ENCODE data around the gene TIAM1. TPM values are rescaled to one million over a fixed set of nuclear protein-coding genes. Genes with fewer than 3 reads are reported as not detected.
A peak's percentile ranks its signal among the peaks of the same experiment; 100 is the strongest.

TIAM1 gene
- total and polyA plus RNA-seq, 2 experiments from 2014 or later, result 3.2 to 7.6 TPM

- no peaks in the 10 kb centered on the region for H3F3A ChIP-seq (ENCODE audit: insufficient read depth)
- no peaks in the 10 kb centered on the region for H4K20me1 ChIP-seq (ENCODE audit: insufficient read depth)
- in situ Hi-C loops (cut with MboI), result loop anchor here (10.0 kb wide), 1 partner anchor 494 kb away; no protein-coding TSS in a partner anchor
- no peaks in the 10 kb centered on the region for H3K36me3 ChIP-seq (ENCODE audit: low read depth)
- H2AFZ ChIP-seq, result no peak overlapping the region
- H3K79me2 ChIP-seq (ENCODE audit: insufficient read depth), result no peaks in the 10 kb centered on the region
- 69 to 70% methylated on average over 4 of the region's 4 CpGs for WGBS, 2 experiments (ENCODE audit: low coverage in 1 of 2, low lambda C conversion rate in 2 of 2, missing lambda C conversion rate in 2 of 2)
- no peak overlapping the region for H3K9ac ChIP-seq
- no peak overlapping the region for H3K27ac ChIP-seq
- H3K27me3 ChIP-seq (replicated peaks; ENCODE audit: insufficient read depth), result no peaks in the 10 kb centered on the region
- H3K4me2 ChIP-seq (ENCODE audit: unreplicated experiment), result no peak overlapping the region
- no peaks in the 10 kb centered on the region for H3K9me3 ChIP-seq (ENCODE audit: low read depth)
- DNase-seq, result no peak
- no peak for TF ChIP-seq EZH2 (IDR thresholded peaks at IDR 0.05; ENCODE audit: insufficient read depth, poor library complexity, severe bottlenecking)
- TF ChIP-seq EZH2phosphoT487 (IDR thresholded peaks at IDR 0.05; ENCODE audit: insufficient read depth, low read depth), result no peak
- no peak overlapping the region for H3K4me3 ChIP-seq
- H3K9me2 ChIP-seq (ENCODE audit: insufficient read depth), result no peaks in the 10 kb centered on the region
- no peaks in the 10 kb centered on the region; the same call in 1 of the 2 replicates for H3K4me1 ChIP-seq (ENCODE audit: insufficient read depth)
Measured at GRCh38 chr21:31110430-31110829, 233.6 kb downstream of the TIAM1 start.

DNA sequence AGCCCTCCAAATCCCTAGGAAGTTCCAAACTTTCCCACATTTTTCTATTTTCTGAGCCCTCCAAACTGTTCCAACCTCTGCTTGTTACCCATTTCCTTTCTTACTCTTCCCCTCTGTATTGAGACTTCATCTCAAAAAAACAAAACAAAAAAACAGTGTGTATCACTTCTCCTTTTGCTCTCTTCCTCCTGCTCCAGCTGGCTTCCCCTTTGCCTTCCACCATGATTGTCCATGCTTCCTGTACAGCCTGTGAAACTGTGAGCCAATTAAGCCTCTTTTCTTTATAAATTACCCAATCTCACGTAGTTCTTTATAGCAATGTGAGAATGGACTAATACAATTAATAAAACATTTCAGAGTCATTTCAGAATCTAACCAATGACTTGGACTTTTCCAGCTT lies 236.2 kb downstream of the TIAM1 start:
- no peaks in the 10 kb centered on the region for H3K27me3 ChIP-seq (replicated peaks; ENCODE audit: insufficient read depth)
- no peaks in the 10 kb centered on the region for H3K9me2 ChIP-seq (ENCODE audit: insufficient read depth)
- H3K27ac ChIP-seq, result no peak overlapping the region
- no peaks in the 10 kb centered on the region for H3K36me3 ChIP-seq (ENCODE audit: low read depth)
- H3K9ac ChIP-seq, result no peak overlapping the region
- in situ Hi-C loops (cut with MboI), result loop anchor here (5.0 kb wide), 1 partner anchor 74 kb away; no protein-coding TSS in a partner anchor
- H3F3A ChIP-seq (ENCODE audit: insufficient read depth), result no peaks in the 10 kb centered on the region
- no peak for TF ChIP-seq EZH2phosphoT487 (IDR thresholded peaks at IDR 0.05; ENCODE audit: insufficient read depth, low read depth)
- no peak for TF ChIP-seq EZH2 (IDR thresholded peaks at IDR 0.05; ENCODE audit: insufficient read depth, poor library complexity, severe bottlenecking)
- WGBS, 2 experiments (ENCODE audit: low coverage in 1 of 2, low lambda C conversion rate in 2 of 2, missing lambda C conversion rate in 2 of 2), result 79 to 88% methylated on average over 1 of the region's 1 CpG
- no peaks in the 10 kb centered on the region for H3K79me2 ChIP-seq (ENCODE audit: insufficient read depth)
- no peak overlapping the region for H3K4me3 ChIP-seq
- H3K4me2 ChIP-seq (ENCODE audit: unreplicated experiment), result no peak overlapping the region
- no peaks in the 10 kb centered on the region; the same call in 1 of the 2 replicates for H3K4me1 ChIP-seq (ENCODE audit: insufficient read depth)
- no peaks in the 10 kb centered on the region for H3K9me3 ChIP-seq (ENCODE audit: low read depth)
- no peak for DNase-seq
- no peaks in the 10 kb centered on the region for H4K20me1 ChIP-seq (ENCODE audit: insufficient read depth)
- H2AFZ ChIP-seq, result no peak overlapping the region; the same call in 1 of the 2 replicates

GRCh38 chr21:31107176-31107785 lies 236.8 kb downstream of the TIAM1 start:
- TF ChIP-seq EZH2 (IDR thresholded peaks at IDR 0.05; ENCODE audit: insufficient read depth, poor library complexity, severe bottlenecking) (no peak), EZH2phosphoT487 (IDR thresholded peaks at IDR 0.05; ENCODE audit: insufficient read depth, low read depth) (no peak)
- Histone ChIP-seq H2AFZ (no peak overlapping the region; the same call in 1 of the 2 replicates), H3K9me2 (ENCODE audit: insufficient read depth) (no peaks in the 10 kb centered on the region), H3K4me2 (ENCODE audit: unreplicated experiment) (no peak overlapping the region), H3K27ac (no peak overlapping the region), H3K9ac (no peak overlapping the region), H3K27me3 (replicated peaks; ENCODE audit: insufficient read depth) (no peaks in the 10 kb centered on the region), H3K9me3 (ENCODE audit: low read depth) (no peaks in the 10 kb centered on the region), H4K20me1 (ENCODE audit: insufficient read depth) (no peaks in the 10 kb centered on the region), H3F3A (ENCODE audit: insufficient read depth) (no peaks in the 10 kb centered on the region), H3K4me1 (ENCODE audit: insufficient read depth) (no peaks in the 10 kb centered on the region; the same call in 1 of the 2 replicates), H3K4me3 (no peak overlapping the region), H3K79me2 (ENCODE audit: insufficient read depth) (no peaks in the 10 kb centered on the region), H3K36me3 (ENCODE audit: low read depth) (no peaks in the 10 kb centered on the region)
- in situ Hi-C loops (cut with MboI), result loop anchor here (5.0 kb wide), 1 partner anchor 75 kb away; no protein-coding TSS in a partner anchor
- WGBS, 2 experiments (ENCODE audit: low coverage in 1 of 2, low lambda C conversion rate in 2 of 2, missing lambda C conversion rate in 2 of 2), result 62 to 68% methylated on average over 4 of the region's 4 CpGs
- DNase-seq, result peak; percentile 6

GRCh38 chr21:31103571-31104265 lies 240.3 kb downstream of the TIAM1 start:
- DNase-seq, result no peak
- Histone ChIP-seq H3K27me3 (replicated peaks; ENCODE audit: insufficient read depth) (no peaks in the 10 kb centered on the region), H3K9me2 (ENCODE audit: insufficient read depth) (no peaks in the 10 kb centered on the region), H4K20me1 (ENCODE audit: insufficient read depth) (no peaks in the 10 kb centered on the region), H3K36me3 (ENCODE audit: low read depth) (no peaks in the 10 kb centered on the region), H3K4me3 (no peak overlapping the region), H3K9ac (no peak overlapping the region), H3K4me1 (ENCODE audit: insufficient read depth) (no peaks in the 10 kb centered on the region; the same call in 1 of the 2 replicates), H3F3A (ENCODE audit: insufficient read depth) (no peaks in the 10 kb centered on the region), H2AFZ (no peak overlapping the region), H3K27ac (no peak overlapping the region), H3K79me2 (ENCODE audit: insufficient read depth) (no peaks in the 10 kb centered on the region), H3K9me3 (ENCODE audit: low read depth) (no peaks in the 10 kb centered on the region), H3K4me2 (ENCODE audit: unreplicated experiment) (no peak overlapping the region)
- WGBS, 2 experiments (ENCODE audit: low coverage in 1 of 2, low lambda C conversion rate in 2 of 2, missing lambda C conversion rate in 2 of 2), result 84 to 88% methylated on average over 4 of the region's 4 CpGs
- TF ChIP-seq EZH2 (IDR thresholded peaks at IDR 0.05; ENCODE audit: insufficient read depth, poor library complexity, severe bottlenecking) (no peak), EZH2phosphoT487 (IDR thresholded peaks at IDR 0.05; ENCODE audit: insufficient read depth, low read depth) (no peak)
- in situ Hi-C loops (cut with MboI), result no loop called here

Measured in GM23248 (cell line).